Neural cell (in vitro differentiated cells): Measurements from ENCODE around the gene MRPL1. TPM values are rescaled to one million over a fixed set of nuclear protein-coding genes. Genes with fewer than 3 reads are reported as not detected.

Source experiments
- H2AFZ ChIP-seq: fragments of 200-600, 300-800 bp; sonication (generic), shearing (Covaris generic); 2 replicates; pipeline ENCODE4 v1.6.0; 2014; ENCODE audit warnings: low read depth, mild to moderate bottlenecking, antibody characterized with exemption, low read length, moderate library complexity
- H3F3A ChIP-seq: fragments of 200-600 bp; shearing (Covaris generic); 2 replicates; pipeline ENCODE4 v1.6.1; 2016; ENCODE audit warnings: mild to moderate bottlenecking, moderate library complexity, mixed read lengths, antibody characterized with exemption, low read length; ENCODE audit not compliant: insufficient read depth, poor library complexity, severe bottlenecking
- H3K27ac ChIP-seq: fragments of 200-600, 300-800 bp; sonication (generic), shearing (Covaris generic); 2 replicates; pipeline ENCODE4 v1.5.1; 2014; ENCODE audit warnings: mild to moderate bottlenecking, low read length, moderate library complexity
- H3K27me3 ChIP-seq: fragments of 300-800, 200-600 bp; sonication (generic), shearing (Covaris generic); 2 replicates; pipeline ENCODE4 v1.6.0; 2014; ENCODE audit warnings: mild to moderate bottlenecking, low read depth, low read length, moderate library complexity; ENCODE audit not compliant: insufficient read depth
- H3K36me3 ChIP-seq: fragments of 300-800, 200-600 bp; sonication (generic), shearing (Covaris generic); 2 replicates; pipeline ENCODE4 v1.5.1; 2014; ENCODE audit warnings: mild to moderate bottlenecking, antibody characterized with exemption, low read length, moderate library complexity; ENCODE audit not compliant: insufficient read depth
- H3K4me2 ChIP-seq: fragments of 300-800, 200-600 bp; sonication (generic), shearing (Covaris generic); 2 replicates; pipeline ENCODE4 v1.6.0; 2014; ENCODE audit warnings: mild to moderate bottlenecking, low read length
- H3K4me3 ChIP-seq: fragments of 300-800, 200-600 bp; sonication (generic), shearing (Covaris generic); 2 replicates; pipeline ENCODE4 v1.5.1; 2014; ENCODE audit warnings: mild to moderate bottlenecking, low read length, moderate library complexity
- H3K79me2 ChIP-seq: fragments of 200-600 bp; shearing (Covaris generic); replicated peaks from 2 replicates; pipeline ENCODE4 v1.6.0; 2014; ENCODE audit warnings: mild to moderate bottlenecking, low read length, moderate library complexity; ENCODE audit not compliant: insufficient read depth
- H3K9ac ChIP-seq: fragments of 300-800, 200-600 bp; sonication (generic), shearing (Covaris generic); 2 replicates; pipeline ENCODE4 v1.6.1; 2016; ENCODE audit warnings: mild to moderate bottlenecking, low read length, mixed read lengths
- H3K9me2 ChIP-seq: fragments of 200-600 bp; shearing (Covaris generic); 2 replicates; pipeline ENCODE4 v1.6.1; 2016; ENCODE audit warnings: mild to moderate bottlenecking, low read length, mixed read lengths; ENCODE audit not compliant: insufficient read depth
- H3K9me3 ChIP-seq: fragments of 200-600, 300-800 bp; sonication (generic), shearing (Covaris generic); 2 replicates; pipeline ENCODE4 v1.6.1; 2016; ENCODE audit warnings: mild to moderate bottlenecking, mixed run types, low read length, moderate library complexity, mixed read lengths
- H4K20me1 ChIP-seq: fragments of 200-600 bp; shearing (Covaris generic); 2 replicates; pipeline ENCODE4 v1.6.1; 2016; ENCODE audit warnings: mild to moderate bottlenecking, mixed run types; ENCODE audit not compliant: insufficient read depth
- EP300 ChIP-seq: fragments of 450-650 bp; conservative IDR thresholded peaks from 2 replicates; pipeline ENCODE4 v1.6.1; 2014; ENCODE audit warnings: antibody characterized with exemption, mild to moderate bottlenecking, moderate library complexity; ENCODE audit not compliant: poor library complexity, severe bottlenecking
- EZH2 ChIP-seq: fragments of 200-600, 300-800 bp; shearing (Covaris generic), sonication (generic); IDR thresholded peaks from 2 replicates; pipeline ENCODE4 v1.6.1; 2014; ENCODE audit warnings: antibody characterized with exemption, low read length, borderline replicate concordance, mild to moderate bottlenecking; ENCODE audit not compliant: insufficient read depth, poor library complexity, severe bottlenecking
- MXI1 ChIP-seq: fragments of 450-650 bp; conservative IDR thresholded peaks from 2 replicates; pipeline ENCODE4 v1.6.1; 2014; ENCODE audit warnings: antibody characterized with exemption, mild to moderate bottlenecking; ENCODE audit not compliant: poor library complexity, severe bottlenecking
- POLR2AphosphoS5 ChIP-seq: IDR thresholded peaks from 2 replicates; pipeline ENCODE4 v1.6.1; 2012
- RAD21 ChIP-seq: fragments of 450-650 bp; conservative IDR thresholded peaks from 2 replicates; pipeline ENCODE4 v1.6.1; 2014; ENCODE audit warnings: antibody characterized with exemption, mild to moderate bottlenecking, moderate library complexity
- SMC3 ChIP-seq: fragments of 450-650 bp; conservative IDR thresholded peaks from 2 replicates; pipeline ENCODE4 v1.6.1; 2014; ENCODE audit warnings: antibody characterized with exemption, mild to moderate bottlenecking, moderate library complexity; ENCODE audit not compliant: poor library complexity
- TAF1 ChIP-seq: IDR thresholded peaks from 2 replicates; pipeline ENCODE4 v1.6.1; 2012; ENCODE audit warnings: low read depth
- polyA plus RNA-seq: library from polyadenylated mRNA; depleted of rRNA; stranded (reverse); fragments of >200 nt; gene quantifications from 2 replicates; pipeline ENCODE4 v1.2.3, GENCODE V29; 2014
- TF ChIP-seq, protein P1 (sequence below): IDR thresholded peaks from 2 replicates; pipeline ENCODE4 v1.6.1; 2012; ENCODE audit warnings: borderline replicate concordance
- TF ChIP-seq, protein P2 (sequence below): fragments of 450-650 bp; IDR thresholded peaks from 2 replicates; pipeline ENCODE4 v1.5.1; 2014; ENCODE audit warnings: antibody characterized with exemption, mild to moderate bottlenecking, moderate library complexity; ENCODE audit not compliant: poor library complexity, severe bottlenecking

Gene MRPL1
- polyA plus RNA-seq, 1 donor from 2014 or later: 41.9 TPM

DNA sequence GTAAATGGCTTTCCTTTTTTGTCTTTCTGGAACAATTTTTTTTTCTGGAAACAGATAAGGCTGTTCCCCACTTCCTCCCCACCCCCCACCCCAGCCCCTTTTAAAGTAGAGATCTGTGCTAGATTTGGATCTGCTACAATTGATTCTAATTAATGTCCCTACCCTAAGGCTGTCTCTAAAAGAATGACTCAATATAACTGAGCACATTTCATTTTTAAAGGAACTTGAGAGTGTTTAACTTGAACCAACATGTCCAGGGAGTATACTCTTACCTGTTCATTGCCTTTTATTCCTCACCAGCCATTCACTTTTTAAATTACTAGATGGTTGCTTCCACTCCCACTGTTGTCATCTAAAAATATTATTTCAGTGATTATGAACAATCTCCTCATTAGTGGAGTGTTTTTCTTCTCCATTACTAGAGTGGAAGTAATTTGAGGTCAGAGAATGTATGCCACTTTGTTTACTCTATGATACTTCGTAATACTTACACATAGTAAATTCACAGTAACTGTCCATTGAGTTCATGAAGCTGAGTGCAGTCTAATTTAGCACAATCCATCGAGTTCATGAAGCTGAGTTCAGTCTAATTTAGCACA lies 29.4 kb upstream of the MRPL1 start:
- Histone ChIP-seq H4K20me1 (no peaks in the 10 kb centered on the region), H3K36me3 (no peaks in the 10 kb centered on the region)
- TF ChIP-seq, protein P1, sequence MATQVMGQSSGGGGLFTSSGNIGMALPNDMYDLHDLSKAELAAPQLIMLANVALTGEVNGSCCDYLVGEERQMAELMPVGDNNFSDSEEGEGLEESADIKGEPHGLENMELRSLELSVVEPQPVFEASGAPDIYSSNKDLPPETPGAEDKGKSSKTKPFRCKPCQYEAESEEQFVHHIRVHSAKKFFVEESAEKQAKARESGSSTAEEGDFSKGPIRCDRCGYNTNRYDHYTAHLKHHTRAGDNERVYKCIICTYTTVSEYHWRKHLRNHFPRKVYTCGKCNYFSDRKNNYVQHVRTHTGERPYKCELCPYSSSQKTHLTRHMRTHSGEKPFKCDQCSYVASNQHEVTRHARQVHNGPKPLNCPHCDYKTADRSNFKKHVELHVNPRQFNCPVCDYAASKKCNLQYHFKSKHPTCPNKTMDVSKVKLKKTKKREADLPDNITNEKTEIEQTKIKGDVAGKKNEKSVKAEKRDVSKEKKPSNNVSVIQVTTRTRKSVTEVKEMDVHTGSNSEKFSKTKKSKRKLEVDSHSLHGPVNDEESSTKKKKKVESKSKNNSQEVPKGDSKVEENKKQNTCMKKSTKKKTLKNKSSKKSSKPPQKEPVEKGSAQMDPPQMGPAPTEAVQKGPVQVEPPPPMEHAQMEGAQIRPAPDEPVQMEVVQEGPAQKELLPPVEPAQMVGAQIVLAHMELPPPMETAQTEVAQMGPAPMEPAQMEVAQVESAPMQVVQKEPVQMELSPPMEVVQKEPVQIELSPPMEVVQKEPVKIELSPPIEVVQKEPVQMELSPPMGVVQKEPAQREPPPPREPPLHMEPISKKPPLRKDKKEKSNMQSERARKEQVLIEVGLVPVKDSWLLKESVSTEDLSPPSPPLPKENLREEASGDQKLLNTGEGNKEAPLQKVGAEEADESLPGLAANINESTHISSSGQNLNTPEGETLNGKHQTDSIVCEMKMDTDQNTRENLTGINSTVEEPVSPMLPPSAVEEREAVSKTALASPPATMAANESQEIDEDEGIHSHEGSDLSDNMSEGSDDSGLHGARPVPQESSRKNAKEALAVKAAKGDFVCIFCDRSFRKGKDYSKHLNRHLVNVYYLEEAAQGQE: no peak
- TF ChIP-seq TAF1: no peak
- no peak for TF ChIP-seq EZH2
- TF ChIP-seq, protein P2, sequence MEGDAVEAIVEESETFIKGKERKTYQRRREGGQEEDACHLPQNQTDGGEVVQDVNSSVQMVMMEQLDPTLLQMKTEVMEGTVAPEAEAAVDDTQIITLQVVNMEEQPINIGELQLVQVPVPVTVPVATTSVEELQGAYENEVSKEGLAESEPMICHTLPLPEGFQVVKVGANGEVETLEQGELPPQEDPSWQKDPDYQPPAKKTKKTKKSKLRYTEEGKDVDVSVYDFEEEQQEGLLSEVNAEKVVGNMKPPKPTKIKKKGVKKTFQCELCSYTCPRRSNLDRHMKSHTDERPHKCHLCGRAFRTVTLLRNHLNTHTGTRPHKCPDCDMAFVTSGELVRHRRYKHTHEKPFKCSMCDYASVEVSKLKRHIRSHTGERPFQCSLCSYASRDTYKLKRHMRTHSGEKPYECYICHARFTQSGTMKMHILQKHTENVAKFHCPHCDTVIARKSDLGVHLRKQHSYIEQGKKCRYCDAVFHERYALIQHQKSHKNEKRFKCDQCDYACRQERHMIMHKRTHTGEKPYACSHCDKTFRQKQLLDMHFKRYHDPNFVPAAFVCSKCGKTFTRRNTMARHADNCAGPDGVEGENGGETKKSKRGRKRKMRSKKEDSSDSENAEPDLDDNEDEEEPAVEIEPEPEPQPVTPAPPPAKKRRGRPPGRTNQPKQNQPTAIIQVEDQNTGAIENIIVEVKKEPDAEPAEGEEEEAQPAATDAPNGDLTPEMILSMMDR: no peak
- no peak for TF ChIP-seq SMC3
- TF ChIP-seq EP300: no peak
- TF ChIP-seq MXI1: no peak
- TF ChIP-seq POLR2AphosphoS5: no peak
- no peak for TF ChIP-seq RAD21

GRCh38 chr4:77834403-77834802 lies 28.2 kb upstream of the MRPL1 start:
- no peaks in the 10 kb centered on the region for H3K9me3 ChIP-seq
- no peaks in the 10 kb centered on the region for H3K79me2 ChIP-seq
- H3F3A ChIP-seq: no peaks in the 10 kb centered on the region
- no peaks in the 10 kb centered on the region for H4K20me1 ChIP-seq
- H3K4me3 ChIP-seq: no peak overlapping the region
- H3K27ac ChIP-seq: no peak overlapping the region
- H2AFZ ChIP-seq: no peak overlapping the region
- no peaks in the 10 kb centered on the region for H3K36me3 ChIP-seq
- no peak overlapping the region for H3K4me2 ChIP-seq
- no peaks in the 10 kb centered on the region for H3K9me2 ChIP-seq
- no peaks in the 10 kb centered on the region for H3K27me3 ChIP-seq
- H3K9ac ChIP-seq: no peak overlapping the region
- TF ChIP-seq, protein P2: no peak
- TF ChIP-seq RAD21: no peak
- no peak for TF ChIP-seq EP300
- TF ChIP-seq, protein P1: no peak
- no peak for TF ChIP-seq SMC3
- TF ChIP-seq EZH2: no peak
- no peak for TF ChIP-seq MXI1
- no peak for TF ChIP-seq TAF1
- TF ChIP-seq POLR2AphosphoS5: no peak

More for the DNA sequence above, 29.4 kb upstream of the MRPL1 start:
- Histone ChIP-seq H3K9ac (no peak overlapping the region), H3K27me3 (no peaks in the 10 kb centered on the region), H3F3A (no peaks in the 10 kb centered on the region), H2AFZ (no peak overlapping the region), H3K9me2 (no peaks in the 10 kb centered on the region), H3K4me2 (no peak overlapping the region), H3K9me3 (no peaks in the 10 kb centered on the region), H3K27ac (no peak overlapping the region), H3K79me2 (no peaks in the 10 kb centered on the region), H3K4me3 (no peak overlapping the region)
